Neural progenitor cell (in vitro differentiated cells): ENCODE measurements around the gene ZIM2.

ENCODE experiments used
- EZH2 ChIP-seq: fragments of 200-600 bp; sonication (generic); IDR thresholded peaks from 2 replicates; pipeline ENCODE4 v1.6.1; 2017; ENCODE audit warnings: antibody characterized with exemption, mild to moderate bottlenecking, moderate library complexity
- EZH2phosphoT487 ChIP-seq: fragments of 200-600 bp; sonication (generic); IDR thresholded peaks from 2 replicates; pipeline ENCODE4 v1.6.1; 2017; ENCODE audit warnings: antibody characterized with exemption
- TF ChIP-seq, protein P1 (sequence below): fragments of 200-600 bp; sonication (generic); IDR thresholded peaks from 2 replicates; pipeline ENCODE4 v1.5.1; 2017; ENCODE audit warnings: antibody characterized with exemption, mild to moderate bottlenecking

DNA sequence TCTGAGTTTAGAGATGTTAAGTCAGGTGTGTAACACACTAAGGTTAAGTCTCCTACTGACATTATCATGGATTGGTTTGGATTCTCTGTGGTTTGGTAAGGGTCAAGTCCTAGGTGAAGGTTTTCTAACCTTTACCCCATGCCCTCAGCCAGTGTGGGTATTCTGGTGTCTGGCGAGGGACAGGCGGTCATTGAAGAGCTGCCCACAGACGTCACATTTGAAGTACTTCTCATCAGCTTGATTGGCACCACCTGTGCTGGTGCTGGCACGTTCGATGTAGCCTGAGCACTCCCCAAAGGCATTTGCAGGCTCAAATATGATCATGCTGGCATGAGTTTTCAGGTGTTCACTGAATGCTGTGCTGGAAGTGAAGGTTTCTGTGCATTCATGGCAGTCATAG is 27.0 kb downstream of the ZIM2 start:
- TF ChIP-seq, protein P1, sequence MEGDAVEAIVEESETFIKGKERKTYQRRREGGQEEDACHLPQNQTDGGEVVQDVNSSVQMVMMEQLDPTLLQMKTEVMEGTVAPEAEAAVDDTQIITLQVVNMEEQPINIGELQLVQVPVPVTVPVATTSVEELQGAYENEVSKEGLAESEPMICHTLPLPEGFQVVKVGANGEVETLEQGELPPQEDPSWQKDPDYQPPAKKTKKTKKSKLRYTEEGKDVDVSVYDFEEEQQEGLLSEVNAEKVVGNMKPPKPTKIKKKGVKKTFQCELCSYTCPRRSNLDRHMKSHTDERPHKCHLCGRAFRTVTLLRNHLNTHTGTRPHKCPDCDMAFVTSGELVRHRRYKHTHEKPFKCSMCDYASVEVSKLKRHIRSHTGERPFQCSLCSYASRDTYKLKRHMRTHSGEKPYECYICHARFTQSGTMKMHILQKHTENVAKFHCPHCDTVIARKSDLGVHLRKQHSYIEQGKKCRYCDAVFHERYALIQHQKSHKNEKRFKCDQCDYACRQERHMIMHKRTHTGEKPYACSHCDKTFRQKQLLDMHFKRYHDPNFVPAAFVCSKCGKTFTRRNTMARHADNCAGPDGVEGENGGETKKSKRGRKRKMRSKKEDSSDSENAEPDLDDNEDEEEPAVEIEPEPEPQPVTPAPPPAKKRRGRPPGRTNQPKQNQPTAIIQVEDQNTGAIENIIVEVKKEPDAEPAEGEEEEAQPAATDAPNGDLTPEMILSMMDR: no peak
- TF ChIP-seq EZH2 (no peak), EZH2phosphoT487 (no peak)
